HG03439 (cell line): ENCODE data around the gene CORO1A.
A peak's percentile ranks its signal among the peaks of the same experiment; 100 is the strongest.
"Not testable (repeated sequence)": the region's sequence is repeated elsewhere in the genome, so short reads cannot be mapped to it uniquely, and the experiment has no call there.

ENCODE experiments used
- ATAC-seq: cut with Tn5 transposase; IDR thresholded peaks from one replicate; pipeline ENCODE4 v1.9.1; 2021; ENCODE audit warnings: mild to moderate bottlenecking, moderate library complexity; ENCODE audit not compliant: unreplicated experiment

The CORO1A gene

GRCh38 chr16:30183233-30184095 lies at the start of gene CORO1A:
Gene CORO1A (plus strand): TSS chr16:30183602. CDS start chr16:30185210, 1,608 bp downstream.
- ATAC-seq = peak; percentile 47

GRCh38 chr16:30136971-30137605 lies 46.3 kb upstream of the CORO1A start:
- ATAC-seq = no peak

DNA sequence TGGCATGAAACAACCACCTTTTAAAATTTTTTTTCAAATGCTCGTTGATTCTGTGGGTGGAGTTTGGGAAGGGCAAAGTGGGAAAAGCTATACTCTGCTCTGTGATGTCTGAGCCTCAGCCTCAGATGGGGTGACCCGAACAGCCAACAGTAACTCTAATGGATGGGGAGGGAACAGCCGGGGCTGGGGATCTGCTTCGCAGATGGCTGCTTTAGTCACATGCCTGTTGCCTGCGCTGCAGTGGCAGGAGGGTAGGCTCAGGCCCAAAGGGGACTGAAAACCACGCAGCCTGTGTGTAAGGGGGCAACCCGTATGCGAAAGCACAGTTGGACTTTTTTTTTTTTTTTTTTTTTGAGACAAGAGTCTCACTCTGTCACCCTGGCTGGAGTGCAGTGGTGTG lies 45.5 kb upstream of the CORO1A start:
- ATAC-seq = no peak

- ATAC-seq = no peak
Observed at GRCh38 chr16:30139583-30140481, 43.6 kb upstream of the CORO1A start.

GRCh38 chr16:30141750-30142149 lies 41.7 kb upstream of the CORO1A start:
- no peak for ATAC-seq

DNA sequence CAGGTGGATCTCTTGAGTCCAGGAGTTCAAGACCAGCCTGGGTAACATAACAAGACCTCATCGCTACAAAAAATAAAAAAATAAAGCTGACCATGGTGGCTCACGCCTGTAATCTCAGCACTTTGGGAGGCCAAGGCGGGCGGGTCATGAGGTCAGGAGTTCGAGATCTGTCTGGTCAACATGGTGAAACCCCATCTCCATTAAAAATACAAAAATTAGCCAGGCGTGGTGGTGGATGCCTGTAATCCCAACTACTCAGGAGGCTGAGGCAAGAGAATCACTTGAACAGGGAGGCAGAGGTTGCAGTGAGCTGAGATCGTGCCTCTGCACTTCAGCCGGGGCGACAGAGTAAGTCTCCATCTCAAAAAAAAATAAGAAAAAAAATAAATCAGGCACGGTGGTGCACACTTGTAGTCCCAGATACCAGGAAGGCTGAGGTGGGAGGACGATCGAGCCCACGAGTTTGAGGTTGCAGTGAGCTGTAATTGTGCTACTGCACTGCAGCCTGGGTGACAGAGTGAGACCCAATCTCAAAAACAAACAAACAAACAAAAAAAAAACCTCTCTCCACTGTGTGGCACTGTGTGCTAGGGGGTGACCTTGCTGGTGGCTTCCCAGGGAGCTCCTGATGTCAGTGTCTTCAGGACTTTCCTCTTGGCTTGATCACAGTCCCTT lies 40.6 kb upstream of the CORO1A start:
- ATAC-seq = no peak

- ATAC-seq = no peak
Observed at GRCh38 chr16:30143347-30143702, 40.1 kb upstream of the CORO1A start.

- no peak for ATAC-seq
Observed at GRCh38 chr16:30144017-30144416, 39.4 kb upstream of the CORO1A start.

GRCh38 chr16:30144917-30145316 lies 38.5 kb upstream of the CORO1A start:
- no peak for ATAC-seq

- no peak for ATAC-seq
Observed at GRCh38 chr16:30145657-30146056, 37.7 kb upstream of the CORO1A start.

- ATAC-seq = no peak
Observed at GRCh38 chr16:30147843-30148510, 35.4 kb upstream of the CORO1A start.

- no peak for ATAC-seq
Observed at GRCh38 chr16:30149250-30149930, 34.0 kb upstream of the CORO1A start.

- no peak for ATAC-seq
Observed at GRCh38 chr16:30151091-30151490, 32.3 kb upstream of the CORO1A start.

DNA sequence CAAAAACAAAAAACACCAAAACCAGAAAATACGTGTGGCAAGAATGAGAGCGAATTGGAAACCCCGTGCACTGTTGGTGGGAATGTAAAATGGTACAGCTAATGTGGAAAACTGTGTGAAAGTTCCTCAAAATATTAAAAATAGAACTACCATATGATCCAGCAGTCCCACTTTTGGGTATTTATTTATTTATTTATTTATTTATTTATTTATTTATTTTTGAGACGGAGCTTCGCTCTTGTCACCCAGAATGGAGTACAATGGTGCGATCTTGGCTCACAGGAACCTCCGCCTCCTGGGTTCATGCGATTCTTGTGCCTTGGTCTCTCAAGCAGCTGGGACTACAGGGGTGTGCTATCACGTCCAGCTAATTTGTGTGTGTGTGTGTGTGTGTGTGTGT lies 30.9 kb upstream of the CORO1A start:
- no peak for ATAC-seq

- no peak for ATAC-seq
Observed at GRCh38 chr16:30155188-30155587, 28.2 kb upstream of the CORO1A start.

DNA sequence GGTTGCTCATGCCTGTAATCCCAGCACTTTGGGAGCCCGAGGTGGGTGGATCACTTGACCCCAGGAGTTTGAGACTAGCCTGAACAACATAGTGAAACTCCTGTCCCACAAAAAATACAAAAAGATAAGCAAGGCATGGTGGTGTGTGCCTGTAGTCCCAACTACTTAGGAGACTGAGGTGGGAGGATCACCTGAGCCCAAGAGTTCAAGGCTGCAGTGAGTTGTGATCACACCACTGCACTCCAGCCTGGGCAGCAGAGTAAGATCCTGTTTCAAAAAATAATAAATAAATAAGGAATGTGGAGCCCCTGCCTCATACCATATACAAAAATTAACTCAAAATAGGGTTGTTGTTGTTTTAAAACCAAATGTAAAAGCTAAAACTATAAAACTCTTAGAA lies 26.2 kb upstream of the CORO1A start:
- ATAC-seq = no peak

DNA sequence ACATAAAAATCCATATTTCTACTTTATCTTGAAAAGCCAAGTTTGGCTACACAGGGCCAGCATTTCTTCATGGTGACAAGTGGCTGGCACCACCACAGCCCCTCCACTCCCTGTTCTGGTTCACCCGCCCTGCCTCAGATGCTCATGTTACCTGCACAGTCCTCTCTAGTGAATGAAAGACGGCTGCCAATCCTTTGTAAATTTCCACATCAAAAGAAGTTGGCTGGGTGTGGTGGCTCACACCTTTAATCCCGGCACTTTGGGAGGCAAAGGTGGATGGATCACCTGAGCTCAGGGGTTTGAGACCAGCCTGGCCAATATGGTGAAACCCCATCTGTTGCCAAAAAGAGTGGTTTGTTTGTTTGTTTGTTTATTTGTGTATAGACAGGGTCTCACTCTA lies 19.9 kb upstream of the CORO1A start:
- ATAC-seq = no peak

DNA sequence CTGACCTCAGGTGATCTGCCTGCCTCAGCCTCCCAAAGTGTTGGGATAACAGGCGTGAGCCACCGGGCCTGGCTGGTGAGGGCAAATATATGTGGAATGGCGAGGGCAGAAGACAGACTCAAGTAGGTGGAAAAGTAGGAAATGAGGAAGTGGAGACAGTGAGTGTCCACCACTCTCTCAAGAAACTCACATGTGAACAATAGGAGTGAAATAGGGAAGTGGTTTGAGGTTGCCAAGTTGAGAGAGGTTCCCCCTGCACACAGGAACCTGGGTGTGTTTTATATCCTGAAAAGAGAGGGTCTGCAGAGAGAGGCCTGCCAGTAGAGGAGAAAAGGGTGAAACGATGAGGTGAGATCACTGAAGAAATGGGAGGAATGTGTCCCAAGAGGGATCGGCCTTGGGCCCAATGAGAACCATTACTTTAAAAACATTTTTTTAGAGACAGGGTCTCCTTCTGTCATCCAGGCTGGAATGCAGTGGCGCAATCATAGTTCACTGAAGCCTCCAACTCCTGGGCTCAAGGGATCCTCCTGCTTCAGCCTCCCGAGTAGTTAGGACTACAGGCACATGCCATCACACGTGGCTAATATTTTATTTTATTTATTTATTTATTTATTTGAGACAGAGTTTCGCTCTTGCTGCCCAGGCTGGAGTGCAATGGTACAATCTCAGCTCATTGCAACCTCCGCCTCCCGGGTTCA lies 17.1 kb upstream of the CORO1A start:
- ATAC-seq = no peak

DNA sequence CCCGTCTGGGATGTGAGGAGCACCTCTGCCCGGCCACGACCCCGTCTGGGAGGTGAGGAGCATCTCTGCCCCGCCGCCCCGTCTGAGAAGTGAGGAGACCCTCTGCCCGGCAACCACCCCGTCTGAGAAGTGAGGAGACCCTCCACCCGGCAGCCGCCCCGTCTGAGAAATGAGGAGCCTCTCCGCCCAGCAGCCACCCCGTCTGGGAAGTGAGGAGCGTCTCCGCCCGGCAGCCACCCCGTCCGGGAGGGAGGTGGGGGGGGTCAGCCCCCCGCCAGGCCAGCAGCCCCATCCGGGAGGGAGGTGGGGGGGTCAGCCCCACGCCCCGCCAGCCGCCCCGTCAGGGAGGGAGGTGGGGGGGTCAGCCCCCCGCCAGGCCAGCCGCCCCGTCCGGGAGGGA lies 14.7 kb upstream of the CORO1A start:
- ATAC-seq = not testable (repeated sequence)
